HFFc6 (cell line): Measurements from ENCODE around the gene PRDM12. TPM values are rescaled to one million over a fixed set of nuclear protein-coding genes. Genes with fewer than 3 reads are reported as not detected.

Source experiments
- DNase-seq: peaks from one replicate; pipeline ENCODE4 v3.0.0-alpha.2; 2018
- H3K27ac Mint-ChIP-seq: 2 replicates; pipeline ENCODE4 v1.8.0; 2020; ENCODE audit warnings: mild to moderate bottlenecking, mixed read lengths
- H3K27me3 Mint-ChIP-seq: 2 replicates; pipeline ENCODE4 v1.8.0; 2021; ENCODE audit warnings: mild to moderate bottlenecking, moderate library complexity, mixed read lengths; ENCODE audit not compliant: insufficient read depth
- H3K36me3 Mint-ChIP-seq: 2 replicates; pipeline ENCODE4 v1.8.0; 2021; ENCODE audit warnings: low read depth, mixed read lengths
- H3K4me1 Mint-ChIP-seq: 2 replicates; pipeline ENCODE4 v1.8.0; 2020; ENCODE audit warnings: low read depth, mixed read lengths
- H3K4me3 Mint-ChIP-seq: 2 replicates; pipeline ENCODE4 v1.8.0; 2020; ENCODE audit warnings: mild to moderate bottlenecking, moderate library complexity, mixed read lengths
- H3K9me3 Mint-ChIP-seq: 2 replicates; pipeline ENCODE4 v1.8.0; 2020; ENCODE audit warnings: mild to moderate bottlenecking, mixed read lengths
- CTCF ChIP-seq: fragments of 200-600 bp; sonication (generic); IDR thresholded peaks from 2 replicates; pipeline ENCODE4 v1.5.0; 2021; ENCODE audit warnings: antibody characterized with exemption, mild to moderate bottlenecking
- total RNA-seq, 6 experiments: library from RNA; stranded (reverse); fragmentation: NEBNext Ultra II Directional; extraction: Animal tissue kit (Norgen Biotek cat#: 25700); gene quantifications; 2 replicates in 1 of 6; 3 replicates in 5 of 6; pipeline ENCODE4 v1.2.3, GENCODE V29; 2021

The PRDM12 gene
- total RNA-seq, 6 experiments from 2014 or later, result 0.10 to 0.17 (median 0.12) TPM; not detected in 3

DNA sequence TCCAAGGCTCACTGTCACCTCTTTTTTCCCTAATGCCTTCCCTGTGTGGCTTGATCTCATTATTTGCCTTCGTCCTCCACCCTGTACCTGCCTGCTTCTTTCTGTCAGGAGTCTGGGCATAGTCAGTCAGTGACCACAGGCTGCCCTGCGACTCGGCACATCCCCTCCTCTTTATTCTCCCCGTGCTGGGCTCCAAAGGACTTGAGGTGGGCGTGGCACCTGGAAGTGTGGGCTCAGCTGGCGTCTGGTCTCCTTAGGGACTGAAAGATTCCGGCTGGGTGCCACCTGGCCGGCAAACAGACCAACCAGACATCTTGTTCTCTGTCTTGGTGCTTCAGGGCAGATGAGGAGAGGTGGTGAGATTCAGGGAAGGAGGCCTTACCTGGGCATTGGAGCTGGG, 29.6 kb upstream of the PRDM12 start:
- no peak for DNase-seq
- Mint-ChIP-seq H3K4me3 (no peak overlapping the region), H3K4me1 (no peaks in the 10 kb centered on the region), H3K27ac (no peak overlapping the region; the same call in 1 of the 2 replicates), H3K36me3 (peaks cover 28% of the 10 kb centered on the region), H3K27me3 (peaks cover 3% of the 10 kb centered on the region; the same call in 1 of the 2 replicates), H3K9me3 (no peaks in the 10 kb centered on the region)
- TF ChIP-seq CTCF, result no peak

GRCh38 chr9:130635306-130635705, 29.1 kb upstream of the PRDM12 start:
- no peak for DNase-seq
- Mint-ChIP-seq H3K9me3 (no peaks in the 10 kb centered on the region), H3K27me3 (peaks cover 3% of the 10 kb centered on the region; the same call in 1 of the 2 replicates), H3K4me1 (no peaks in the 10 kb centered on the region), H3K4me3 (no peak overlapping the region), H3K27ac (no peak overlapping the region), H3K36me3 (peaks cover 28% of the 10 kb centered on the region)
- no peak for TF ChIP-seq CTCF

DNA sequence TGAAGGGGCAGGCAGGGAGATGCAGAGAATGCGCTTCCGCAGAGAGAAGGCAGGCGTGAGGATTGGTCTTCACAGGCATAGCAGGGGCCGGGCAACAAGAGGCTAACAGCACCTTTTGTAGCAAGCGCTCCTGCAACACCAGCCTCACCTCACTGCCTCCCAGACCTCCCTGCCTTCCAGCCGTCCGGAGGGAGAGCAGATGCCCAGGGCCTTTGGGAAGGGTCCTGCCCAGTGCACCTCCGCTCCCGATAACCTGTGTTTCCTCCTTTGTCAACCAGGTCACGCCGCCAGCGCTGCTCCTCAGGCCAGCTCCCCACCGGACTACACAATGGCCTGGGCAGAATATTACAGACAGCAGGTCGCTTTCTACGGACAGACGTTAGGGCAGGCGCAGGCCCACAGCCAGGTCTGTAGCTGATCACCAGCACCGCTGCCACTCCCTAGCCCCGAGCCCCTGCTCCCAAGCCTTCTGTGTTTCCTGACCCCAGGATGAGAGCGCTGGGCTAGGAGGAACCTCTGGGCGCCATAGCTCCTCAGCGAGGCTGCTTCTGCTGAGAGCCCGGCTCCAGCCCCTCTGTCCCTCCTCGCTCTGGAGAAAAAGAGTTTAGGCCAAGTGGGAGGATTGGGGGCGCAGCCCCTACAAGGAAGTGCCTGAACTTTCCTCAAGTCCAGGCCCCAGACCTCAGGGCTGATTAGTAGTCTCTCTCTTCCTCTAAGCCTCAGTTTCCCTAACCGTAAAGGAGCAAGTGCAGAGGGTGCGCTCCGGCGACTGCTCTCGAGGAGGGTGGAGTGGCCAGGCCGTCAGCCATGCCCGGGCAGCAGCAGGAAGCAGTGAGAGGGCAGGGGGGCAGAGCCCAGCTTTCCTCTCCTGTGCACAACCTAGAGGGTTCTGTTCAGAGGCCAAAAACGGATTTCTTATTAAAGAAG, 28.4 kb upstream of the PRDM12 start:
- peaks cover 28% of the 10 kb centered on the region for H3K36me3 Mint-ChIP-seq
- no peaks in the 10 kb centered on the region for H3K4me1 Mint-ChIP-seq
- H3K9me3 Mint-ChIP-seq, result no peaks in the 10 kb centered on the region
- peaks cover 3% of the 10 kb centered on the region; the same call in 1 of the 2 replicates for H3K27me3 Mint-ChIP-seq
- no peak for TF ChIP-seq CTCF
- no peak for DNase-seq
- no peak overlapping the region for H3K27ac Mint-ChIP-seq
- H3K4me3 Mint-ChIP-seq, result no peak overlapping the region

GRCh38 chr9:130636648-130637020, 27.8 kb upstream of the PRDM12 start:
- H3K27me3 Mint-ChIP-seq, result peaks cover 3% of the 10 kb centered on the region; the same call in 1 of the 2 replicates

More at GRCh38 chr9:130636648-130637020, 27.8 kb upstream of the PRDM12 start:
- DNase-seq, result no peak
- H3K4me1 Mint-ChIP-seq, result no peaks in the 10 kb centered on the region
- TF ChIP-seq CTCF, result no peak
- peaks cover 27% of the 10 kb centered on the region for H3K36me3 Mint-ChIP-seq
- H3K9me3 Mint-ChIP-seq, result no peaks in the 10 kb centered on the region
- no peak overlapping the region for H3K4me3 Mint-ChIP-seq
- no peak overlapping the region for H3K27ac Mint-ChIP-seq
